ENCODE measurements around the gene HPCAL1.

HPCAL1 gene

GRCh38 chr2:10304458-10305253 lies 2.0 kb downstream of the HPCAL1 start:
- DNase-seq, result no peak

- no peak for DNase-seq
Observed at GRCh38 chr2:10305254-10305635, 2.5 kb downstream of the HPCAL1 start.

DNA sequence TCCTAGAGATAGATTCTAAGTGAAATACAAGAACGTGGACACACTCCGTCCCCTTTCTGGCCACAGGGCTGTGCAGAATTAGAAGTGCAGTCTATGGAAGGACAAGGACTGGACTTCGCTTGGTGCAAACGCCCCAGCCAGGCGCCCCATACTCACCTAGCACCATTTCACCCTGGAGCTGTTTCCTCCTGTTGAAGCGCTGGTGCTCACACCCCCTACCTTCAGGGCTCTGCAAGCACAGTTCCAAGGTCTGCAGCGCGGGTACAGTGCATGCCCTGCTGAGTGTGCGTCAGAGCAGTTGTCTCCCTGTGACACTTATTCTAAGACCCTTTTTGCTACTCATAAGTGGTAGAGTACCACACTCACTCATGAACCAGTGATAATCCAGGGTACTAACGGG lies 3.0 kb downstream of the HPCAL1 start:
- DNase-seq, result peak; percentile 39

DNA sequence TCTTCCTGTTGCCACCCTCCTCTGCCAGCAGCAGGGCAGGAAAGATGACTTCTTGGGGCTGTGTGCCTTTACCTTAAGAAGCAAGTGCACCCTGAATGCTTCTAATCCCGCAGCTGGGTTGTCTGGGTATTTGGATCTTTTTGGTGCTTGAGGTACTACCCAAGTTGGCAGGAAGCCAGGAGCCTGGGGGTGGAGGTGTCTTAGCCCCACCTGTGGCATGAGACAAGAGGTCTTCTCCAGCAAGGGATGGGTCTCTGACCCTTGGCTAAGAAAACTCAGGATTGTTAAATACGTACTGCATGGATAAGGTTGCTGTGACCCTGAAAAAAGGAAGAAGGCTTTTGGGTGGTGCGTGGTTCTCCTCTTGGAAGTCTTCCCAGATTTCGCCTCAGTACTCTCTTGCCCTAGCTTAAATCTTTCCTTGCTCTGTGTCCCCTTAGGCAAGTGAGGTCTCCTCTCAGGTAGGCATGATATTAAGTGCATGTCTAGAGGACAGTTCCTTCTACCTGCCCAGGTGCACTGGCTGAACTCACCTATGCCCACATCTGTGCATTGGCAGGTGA lies 4.3 kb downstream of the HPCAL1 start:
- DNase-seq, result no peak

DNA sequence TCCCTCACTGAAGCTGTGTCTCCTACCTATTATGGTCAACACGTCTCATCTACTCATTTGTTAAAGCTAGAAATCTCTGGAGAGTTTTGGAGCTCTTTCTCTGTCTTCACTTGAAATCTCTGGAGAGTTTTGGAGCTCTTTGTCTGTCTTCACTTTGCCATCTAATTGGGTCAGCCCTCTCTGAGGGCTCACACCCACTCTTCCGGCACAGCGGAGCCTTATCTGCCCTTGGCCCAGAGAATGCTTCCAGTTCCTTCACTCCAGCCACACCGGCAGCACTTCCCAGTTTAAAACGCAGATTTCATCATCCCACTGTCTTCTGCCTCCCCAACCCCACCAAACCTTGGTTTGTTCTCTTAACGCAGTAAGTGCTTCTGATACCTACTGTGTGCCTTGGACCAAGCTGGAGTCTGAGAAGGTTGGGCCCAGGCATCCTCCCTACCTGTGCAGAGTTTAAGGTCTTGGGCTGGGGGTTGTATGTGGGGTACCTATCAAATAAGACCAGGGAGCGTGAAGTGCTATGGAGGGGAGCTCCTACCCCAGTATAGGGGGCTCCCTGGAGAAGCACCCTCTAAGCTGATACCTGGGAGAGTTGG lies 5.0 kb downstream of the HPCAL1 start:
- no peak for DNase-seq

DNA sequence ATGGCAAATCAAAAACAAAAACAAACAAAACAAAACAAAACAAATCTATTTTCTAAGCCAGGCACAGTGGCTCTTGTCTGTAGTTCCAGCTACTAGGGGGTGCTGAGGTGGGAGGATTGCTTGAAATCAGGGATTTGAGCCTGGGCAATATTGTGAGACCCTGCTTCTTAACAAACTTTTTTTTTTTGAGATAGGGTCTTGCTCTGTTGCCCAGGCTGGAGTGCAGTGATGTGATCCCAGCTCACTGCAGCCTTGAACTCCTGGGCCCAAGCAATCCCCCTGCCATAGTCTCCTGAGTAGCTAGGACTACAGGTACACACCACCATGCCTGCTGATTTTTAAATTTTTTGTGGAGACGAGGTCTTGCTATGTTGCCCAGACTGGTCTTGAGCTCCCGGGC lies 6.2 kb downstream of the HPCAL1 start:
- DNase-seq, result no peak

DNA sequence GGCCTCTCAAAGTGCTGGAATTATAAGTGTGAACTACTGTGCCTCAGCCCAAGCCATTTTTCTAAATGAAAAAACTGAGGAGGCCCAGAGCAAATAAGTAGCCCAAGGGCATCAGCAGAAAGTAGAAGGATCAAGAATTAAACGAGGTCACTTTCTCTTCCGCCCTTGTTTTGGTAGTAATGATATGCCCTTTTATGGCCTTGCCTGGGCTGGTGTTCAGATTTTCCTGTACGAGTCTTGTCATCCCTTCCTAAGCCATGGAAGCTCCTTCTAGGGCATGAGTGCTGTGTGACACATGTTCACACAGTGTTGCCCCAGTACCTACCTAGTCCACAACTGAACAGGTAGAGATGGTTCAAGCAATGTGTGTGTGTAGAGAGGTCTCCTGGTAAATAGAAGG lies 6.6 kb downstream of the HPCAL1 start:
- DNase-seq, result no peak

DNA sequence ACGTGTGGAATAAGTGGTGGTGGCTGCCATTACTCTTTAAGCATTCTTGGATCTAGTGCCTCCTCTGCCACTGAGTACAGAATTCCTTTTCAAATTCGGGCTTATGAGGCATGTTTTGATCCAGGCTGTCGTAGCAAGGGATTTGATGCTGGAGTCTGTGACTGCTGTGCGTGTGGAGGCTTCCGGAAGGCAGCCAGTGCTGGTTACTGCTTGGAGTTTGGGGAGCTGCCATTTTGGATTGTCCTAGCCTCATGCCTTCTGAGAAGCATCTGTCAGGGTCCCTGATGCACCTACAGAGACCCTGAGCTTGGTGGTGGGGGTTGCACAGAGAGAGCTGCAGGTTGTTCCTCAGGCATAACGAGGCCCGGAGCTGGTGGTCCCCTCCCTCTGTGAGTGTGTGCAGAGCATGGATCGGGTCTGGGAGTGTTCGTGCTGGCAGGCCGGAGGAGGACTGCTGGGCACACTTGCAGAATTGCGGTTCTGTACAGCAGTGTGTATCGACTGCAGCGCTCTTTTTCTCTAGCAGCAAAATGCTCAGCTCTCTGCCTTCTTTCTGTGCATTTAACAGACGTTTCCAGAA lies 7.7 kb downstream of the HPCAL1 start:
- DNase-seq, result no peak

DNA sequence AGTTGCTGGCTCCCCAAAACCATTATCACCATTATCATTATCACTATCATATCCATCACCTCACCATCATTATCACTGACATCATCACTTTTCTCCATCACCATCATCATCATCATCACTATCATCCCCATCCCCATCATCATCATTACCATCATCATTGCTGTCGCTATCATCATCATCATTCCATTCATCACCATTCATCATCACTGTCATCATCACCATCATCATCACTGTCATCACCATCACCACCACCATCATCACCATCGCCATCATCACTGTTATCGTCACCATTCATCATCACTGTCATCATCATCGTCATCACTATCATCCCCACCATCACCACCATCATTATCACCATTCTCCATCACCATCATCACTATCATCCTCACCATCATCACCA lies 9.0 kb downstream of the HPCAL1 start:
- DNase-seq, result no peak

DNA sequence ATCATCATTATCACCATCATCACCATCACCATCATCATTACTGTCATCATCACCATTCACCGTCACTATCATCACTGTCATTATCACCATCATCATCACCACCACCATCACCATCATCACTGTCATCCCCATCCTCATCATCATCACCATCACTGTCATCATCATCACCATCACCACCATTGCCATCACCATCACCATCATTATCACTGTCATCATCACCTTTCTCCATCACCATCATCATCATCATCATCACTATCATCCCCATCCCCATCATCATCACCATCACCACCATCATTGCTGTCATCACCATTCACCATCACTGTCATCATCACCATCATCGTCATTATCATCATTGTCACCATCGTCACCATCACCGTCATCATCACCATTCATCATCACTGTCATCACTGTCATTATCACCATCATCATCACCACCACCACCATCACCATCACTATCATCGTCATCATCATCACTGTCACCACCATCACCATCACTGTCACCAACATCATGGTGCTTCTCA lies 9.8 kb downstream of the HPCAL1 start:
- DNase-seq, result no peak

DNA sequence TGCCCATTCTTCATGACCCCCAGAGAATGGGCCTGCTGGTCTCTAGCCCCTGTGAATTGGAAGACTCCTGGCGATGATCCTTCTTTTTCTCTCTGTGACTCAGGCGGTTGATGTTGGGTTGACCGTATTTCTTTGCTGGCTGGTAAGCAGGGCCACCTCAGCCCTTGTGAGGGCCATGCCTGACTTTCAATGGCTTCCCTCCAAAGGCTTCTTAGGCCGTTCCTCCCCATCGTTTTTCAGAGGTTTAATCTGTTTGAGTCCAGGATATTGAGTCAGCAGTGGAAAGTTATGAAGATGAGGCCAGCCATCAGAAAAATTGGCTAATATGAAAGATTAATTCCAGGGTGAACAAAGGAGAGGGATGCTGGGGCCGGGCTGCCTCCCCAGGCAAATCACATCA lies 13.6 kb downstream of the HPCAL1 start:
- no peak for DNase-seq

DNA sequence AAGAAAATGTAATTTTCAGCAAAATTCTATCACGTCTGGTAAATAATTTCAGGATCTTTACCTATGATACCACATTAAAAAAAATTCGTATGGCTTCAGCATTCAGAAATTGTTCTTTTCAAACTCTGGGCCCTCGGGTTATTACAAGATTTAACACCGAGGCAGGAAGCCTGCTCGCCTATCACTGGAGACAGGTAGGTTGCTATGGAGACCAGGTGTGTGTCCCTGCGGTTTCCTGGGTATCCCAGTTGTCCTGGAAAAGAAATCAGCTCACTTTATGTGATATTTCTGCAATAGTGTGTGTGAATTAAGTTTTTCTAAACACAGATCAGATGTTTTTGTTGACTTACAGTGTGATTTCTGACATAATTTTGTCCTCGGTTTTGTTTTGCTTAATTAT lies 14.2 kb downstream of the HPCAL1 start:
- DNase-seq, result no peak

GRCh38 chr2:10317646-10318045 lies 14.9 kb downstream of the HPCAL1 start:
- DNase-seq, result no peak

GRCh38 chr2:10318345-10318744 lies 15.6 kb downstream of the HPCAL1 start:
- no peak for DNase-seq

- DNase-seq, result no peak
Observed at GRCh38 chr2:10319892-10320574, 17.3 kb downstream of the HPCAL1 start.

- no peak for DNase-seq
Observed at GRCh38 chr2:10320575-10320931, 17.8 kb downstream of the HPCAL1 start.

GRCh38 chr2:10320933-10321332 lies 18.2 kb downstream of the HPCAL1 start:
- no peak for DNase-seq

- DNase-seq, result no peak
Observed at GRCh38 chr2:10321622-10322021, 18.9 kb downstream of the HPCAL1 start.

DNA sequence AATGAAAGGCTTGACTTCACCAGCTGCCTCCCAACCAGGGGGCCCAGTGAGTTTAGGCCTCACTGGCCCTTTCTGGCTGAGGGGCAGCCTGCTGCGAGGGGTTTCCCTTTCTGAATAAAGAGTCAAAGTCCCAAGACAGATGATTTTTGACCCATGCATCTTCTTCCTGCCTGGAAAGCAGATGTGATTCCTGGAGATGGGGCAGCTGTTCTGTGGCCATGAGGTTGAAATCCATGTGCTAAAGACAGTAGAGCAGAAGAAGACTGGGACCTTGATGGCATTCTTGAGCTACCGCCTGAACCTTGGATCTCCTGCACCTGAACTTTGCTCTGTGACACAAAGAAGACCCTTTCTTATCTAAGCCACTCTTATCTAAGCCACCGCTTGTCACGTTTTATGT lies 19.8 kb downstream of the HPCAL1 start:
- no peak for DNase-seq

GRCh38 chr2:10322973-10323372 lies 20.3 kb downstream of the HPCAL1 start:
- DNase-seq, result no peak

DNA sequence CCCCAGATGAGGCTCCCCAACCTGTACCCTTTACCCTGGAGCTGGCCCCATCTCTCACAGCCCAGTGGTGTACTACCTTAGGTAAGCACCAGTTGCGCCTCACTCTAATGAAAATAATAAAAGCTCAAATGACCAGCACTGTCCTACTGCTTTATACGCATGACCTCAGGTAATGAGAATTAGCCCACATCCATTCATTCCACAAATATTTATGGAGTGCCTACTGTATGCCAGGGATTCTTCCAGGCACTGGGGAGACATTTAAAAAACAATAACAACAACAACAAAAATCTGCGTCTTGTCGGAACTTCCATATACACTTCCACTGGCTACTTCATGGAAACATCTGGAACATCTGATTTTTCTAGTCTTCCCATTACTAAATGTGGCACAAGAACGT lies 20.8 kb downstream of the HPCAL1 start:
- no peak for DNase-seq

DNA sequence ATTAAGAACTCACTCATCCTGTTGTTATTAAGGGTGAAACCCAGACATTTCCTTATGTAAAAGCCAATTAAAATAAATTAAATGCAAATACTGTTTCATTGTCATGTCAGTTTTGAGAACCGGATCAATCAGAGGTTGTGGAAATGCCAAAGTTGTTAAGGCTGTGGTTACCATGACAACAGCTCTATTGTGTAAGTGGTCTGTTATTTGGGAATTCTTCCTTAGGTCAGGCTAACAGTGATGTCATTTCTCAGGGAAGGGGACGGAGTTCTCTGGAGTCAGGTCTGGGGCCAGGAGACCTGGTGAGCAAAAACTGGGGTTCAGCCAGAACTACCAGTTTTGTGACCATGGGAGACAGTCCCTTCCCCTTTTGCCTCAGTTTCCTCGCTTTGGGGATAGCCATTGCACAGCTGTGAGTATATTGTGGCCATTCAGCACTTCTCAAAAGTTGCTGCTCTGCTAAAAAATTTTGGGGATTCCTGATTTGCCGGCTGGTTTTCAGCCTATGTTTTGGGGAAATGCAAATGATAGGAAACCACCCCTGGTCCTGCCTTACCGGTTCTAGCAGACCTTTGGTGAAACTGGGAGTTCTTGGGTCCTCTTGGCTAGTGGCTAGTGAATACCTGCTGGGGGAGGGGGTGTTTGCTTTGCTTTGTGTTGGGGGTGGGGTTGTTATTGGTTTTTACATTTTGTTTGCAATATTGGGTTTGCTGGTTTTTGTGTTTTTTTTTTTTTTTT lies 21.6 kb downstream of the HPCAL1 start:
- no peak for DNase-seq

Measured in activated gamma-delta T cell treated with Interleukin-2 at 50 U/mL for 16 hours (primary cell).